Measurements from ENCODE around the gene EPM2A. TPM values are rescaled to one million over a fixed set of nuclear protein-coding genes. Genes with fewer than 3 reads are reported as not detected.

EPM2A gene
- total and polyA plus RNA-seq, 11 donors = 13.1 to 52.7 (median 39.8) TPM

DNA sequence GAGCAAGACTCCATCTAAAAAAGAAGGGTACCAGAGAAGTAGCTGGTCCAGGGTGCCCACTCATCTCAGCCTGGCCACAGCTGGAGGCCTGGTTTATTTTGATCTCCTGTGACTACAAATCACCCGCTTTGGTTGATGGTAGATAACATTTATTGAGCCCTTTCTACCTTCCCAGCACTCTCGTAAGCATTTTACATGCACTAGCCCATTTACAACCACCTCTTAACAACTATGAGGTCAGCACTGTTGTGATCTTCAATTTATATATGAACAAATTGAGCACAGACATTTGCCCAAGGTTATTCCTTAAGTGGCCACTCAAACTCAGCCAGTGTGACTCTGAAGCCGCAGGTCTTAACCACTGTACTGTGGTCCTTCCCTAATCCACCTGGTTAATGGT lies 104.7 kb downstream of the EPM2A start:
- WGBS, 4 donors = 96 to 100% (median 99%) methylated on average over 3 of the region's 3 CpGs
- TF ChIP-seq POLR2A (IDR thresholded peaks at IDR 0.05) = no peak
- TF ChIP-seq, protein P1, sequence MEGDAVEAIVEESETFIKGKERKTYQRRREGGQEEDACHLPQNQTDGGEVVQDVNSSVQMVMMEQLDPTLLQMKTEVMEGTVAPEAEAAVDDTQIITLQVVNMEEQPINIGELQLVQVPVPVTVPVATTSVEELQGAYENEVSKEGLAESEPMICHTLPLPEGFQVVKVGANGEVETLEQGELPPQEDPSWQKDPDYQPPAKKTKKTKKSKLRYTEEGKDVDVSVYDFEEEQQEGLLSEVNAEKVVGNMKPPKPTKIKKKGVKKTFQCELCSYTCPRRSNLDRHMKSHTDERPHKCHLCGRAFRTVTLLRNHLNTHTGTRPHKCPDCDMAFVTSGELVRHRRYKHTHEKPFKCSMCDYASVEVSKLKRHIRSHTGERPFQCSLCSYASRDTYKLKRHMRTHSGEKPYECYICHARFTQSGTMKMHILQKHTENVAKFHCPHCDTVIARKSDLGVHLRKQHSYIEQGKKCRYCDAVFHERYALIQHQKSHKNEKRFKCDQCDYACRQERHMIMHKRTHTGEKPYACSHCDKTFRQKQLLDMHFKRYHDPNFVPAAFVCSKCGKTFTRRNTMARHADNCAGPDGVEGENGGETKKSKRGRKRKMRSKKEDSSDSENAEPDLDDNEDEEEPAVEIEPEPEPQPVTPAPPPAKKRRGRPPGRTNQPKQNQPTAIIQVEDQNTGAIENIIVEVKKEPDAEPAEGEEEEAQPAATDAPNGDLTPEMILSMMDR (IDR thresholded peaks at IDR 0.05) = no peak

DNA sequence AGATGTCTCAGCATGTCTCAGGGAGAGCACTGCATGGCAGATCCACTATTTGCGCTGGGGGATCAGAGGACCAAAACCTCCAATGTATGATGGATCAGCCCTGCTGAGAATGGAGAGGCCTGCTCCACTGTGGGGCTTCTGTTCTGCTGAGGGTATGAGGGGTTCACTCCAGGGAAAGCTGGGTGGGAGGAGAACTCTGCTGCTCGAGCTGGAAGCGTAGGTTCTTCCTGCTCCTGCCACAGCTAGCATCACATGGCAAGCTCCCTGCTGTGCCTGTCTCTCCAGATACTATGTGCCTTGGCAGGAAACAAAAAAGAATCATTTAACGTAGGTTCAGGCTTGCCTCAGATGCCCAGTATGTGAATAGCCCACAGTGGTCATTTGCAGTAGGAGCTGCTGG lies 105.8 kb downstream of the EPM2A start:
- no peak overlapping the region for H3K4me3 ChIP-seq
- H3K4me1 ChIP-seq = peaks cover 0 to 29% (median 4%) of the 10 kb centered on the region in 12 donors
- H3K36me3 ChIP-seq = peaks cover 0 to 16% (median 0%) of the 10 kb centered on the region in 9 donors
- intact Hi-C loops (cut with DNase I) = no loop called here
- no peaks in the 10 kb centered on the region for H3K9me3 ChIP-seq
- no peak for TF ChIP-seq POLR2A (IDR thresholded peaks at IDR 0.05)
- TF ChIP-seq, protein P1 (IDR thresholded peaks at IDR 0.05) = no peak
- H3K27me3 ChIP-seq = no peaks in the 10 kb centered on the region
- DNase-seq (no peak), ATAC-seq (no peak)
- no peak overlapping the region for H3K27ac ChIP-seq
- 70 to 88% (median 82%) methylated on average over 4 of the region's 4 CpGs for WGBS, 4 donors

More for the DNA sequence above, 104.7 kb downstream of the EPM2A start:
- Histone ChIP-seq H3K27ac (no peak overlapping the region), H3K4me3 (no peak overlapping the region), H3K9me3 (no peaks in the 10 kb centered on the region), H3K4me1 (peaks cover 0 to 29% (median 4%) of the 10 kb centered on the region in 12 donors), H3K36me3 (peaks cover 0 to 16% (median 0%) of the 10 kb centered on the region in 9 donors), H3K27me3 (no peaks in the 10 kb centered on the region)
- DNase-seq (no peak), ATAC-seq (no peak)
- intact Hi-C loops (cut with DNase I) = loop anchor here in 7 of 10 donors (5.0 to 10.0 kb wide), 5 partner anchors 258 to 1046 kb away; no protein-coding TSS in a partner anchor

DNA sequence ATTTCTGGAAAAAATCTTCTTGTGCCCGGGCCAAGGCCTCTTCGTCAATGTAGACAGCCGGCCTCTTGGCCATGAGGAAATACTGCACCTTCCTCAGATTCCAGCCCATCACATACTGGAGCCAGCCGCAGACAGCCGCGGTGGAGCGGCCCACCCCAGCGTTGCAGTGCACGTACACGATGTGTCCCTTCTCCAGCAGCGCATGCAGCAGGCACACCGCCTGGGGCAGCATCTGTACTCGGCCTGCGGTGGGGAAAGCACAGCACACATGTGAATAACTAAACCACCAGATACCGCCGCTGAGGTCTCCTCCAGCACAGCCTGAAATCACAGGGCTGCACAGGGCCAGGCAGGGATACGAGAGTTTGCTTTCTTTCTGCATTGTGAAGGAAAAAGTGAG lies 107.9 kb downstream of the EPM2A start:
- WGBS, 4 donors = 93 to 97% (median 95%) methylated on average over 12 to 17 of the region's 17 CpGs
- Histone ChIP-seq H3K27me3 (no peaks in the 10 kb centered on the region), H3K9me3 (peaks cover 0 to 2% (median 0%) of the 10 kb centered on the region in 12 donors), H3K36me3 (peaks cover 0 to 16% (median 0%) of the 10 kb centered on the region in 9 donors), H3K4me3 (no peak overlapping the region), H3K27ac (no peak overlapping the region), H3K4me1 (peaks cover 0 to 15% (median 0%) of the 10 kb centered on the region in 12 donors)
- no peak for TF ChIP-seq POLR2A (IDR thresholded peaks at IDR 0.05)
- TF ChIP-seq, protein P1 (IDR thresholded peaks at IDR 0.05) = no peak
- intact Hi-C loops (cut with DNase I) = no loop called here
- ATAC-seq (no peak), DNase-seq (peak in 1 of 5 donors; percentile 42)

DNA sequence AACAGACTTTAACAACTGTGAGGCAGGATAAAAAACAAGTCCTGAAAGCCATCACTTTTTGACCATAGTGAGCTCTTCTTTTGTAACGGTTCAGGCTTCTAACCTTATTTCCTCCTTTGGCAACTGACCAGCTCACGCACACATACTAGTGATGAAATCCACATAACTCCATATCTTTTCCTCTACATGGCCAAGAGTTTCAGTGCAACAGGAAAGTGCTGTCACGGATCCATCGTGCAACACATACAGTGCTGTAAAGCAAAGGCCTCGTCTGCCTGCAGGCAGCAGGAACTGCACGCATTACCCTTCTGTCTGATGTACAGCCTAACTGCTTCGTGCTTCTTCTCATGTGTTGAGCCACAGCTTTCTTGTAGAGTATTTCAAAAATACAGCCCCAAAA lies 108.5 kb downstream of the EPM2A start:
- peaks cover 0 to 9% (median 0%) of the 10 kb centered on the region in 12 donors for H3K4me1 ChIP-seq
- intact Hi-C loops (cut with DNase I) = no loop called here
- no peaks in the 10 kb centered on the region for H3K27me3 ChIP-seq
- 41 to 51% (median 48%) methylated on average over 7 of the region's 7 CpGs for WGBS, 4 donors
- H3K9me3 ChIP-seq = peaks cover 0 to 8% (median 0%) of the 10 kb centered on the region in 12 donors
- TF ChIP-seq POLR2A (IDR thresholded peaks at IDR 0.05) = no peak
- TF ChIP-seq, protein P1 (IDR thresholded peaks at IDR 0.05) = no peak
- peaks cover 0 to 16% (median 0%) of the 10 kb centered on the region in 9 donors for H3K36me3 ChIP-seq
- H3K27ac ChIP-seq = no peak overlapping the region
- no peak overlapping the region for H3K4me3 ChIP-seq
- DNase-seq (peak in 2 of 5 donors; percentile 42), ATAC-seq (peak; percentile 63 to 79 (median 72))
